Right lobe of liver (tissue), 6 donors: ENCODE results near the gene AGO4. TPM values are rescaled to one million over a fixed set of nuclear protein-coding genes. Genes with fewer than 3 reads are reported as not detected.

Experiments
- ATAC-seq, 4 donors: fragments of 200-7000 bp; cut with Tn5 transposase; one replicate each; pipeline ENCODE4 v1.9.1; 2020; ENCODE audit warnings: mild to moderate bottlenecking in 4 of 4, moderate library complexity in 4 of 4
- DNase-seq, 3 donors: peaks; one replicate each; pipeline ENCODE4 v3.0.0-alpha.2; 2020
- H3K27ac ChIP-seq, 3 donors: fragments of 200-600 bp; one replicate each; pipeline ENCODE4 v1.8.0; 2022
- H3K27me3 ChIP-seq, 2 donors: fragments of 200-600 bp; one replicate each; pipeline ENCODE4 v1.8.0; 2022
- H3K36me3 ChIP-seq, 4 donors: fragments of 200-600 bp; sonication (generic) in 1 of 4; one replicate each; pipeline versions ENCODE4 v1.5.1 to v1.8.0; 2017 to 2022; ENCODE audit warnings: control low read depth in 1 of 4
- H3K4me1 ChIP-seq, 4 donors: fragments of 200-600 bp; sonication (generic) in 1 of 4; one replicate each; pipeline versions ENCODE4 v1.5.1 to v1.8.0; 2017 to 2022; ENCODE audit warnings: control low read depth in 1 of 4
- H3K4me3 ChIP-seq, 3 donors: fragments of 200-600 bp; one replicate each; pipeline ENCODE4 v1.8.0; 2022
- H3K9me3 ChIP-seq, 4 donors: fragments of 200-600 bp; sonication (generic) in 1 of 4; one replicate each; pipeline versions ENCODE4 v1.5.1 to v1.8.0; 2017 to 2022; ENCODE audit warnings: control low read depth in 1 of 4
- POLR2A ChIP-seq: fragments of 450-650 bp; IDR thresholded peaks from one replicate; pipeline ENCODE4 v1.6.1; 2017; ENCODE audit warnings: antibody characterized with exemption, mild to moderate bottlenecking
- WGBS: methylation state at CpG from one replicate; pipeline ENCODE4 v1.1.6; 2018; ENCODE audit warnings: low coverage, low lambda C conversion rate; ENCODE audit not compliant: insufficient coverage; ENCODE audit errors: missing lambda C conversion rate; 5-methylcytosine and 5-hydroxymethylcytosine counted together
- intact Hi-C, 2 donors: fragments of 100-400 bp; cut with DNase I; formaldehyde crosslinking; loops; one replicate each; pipeline versions ENCODE4 v1.11.2 to v1.14.1; 2022
- total RNA-seq, 6 experiments: library from RNA; depleted of rRNA in 2 of 6; stranded (reverse); fragments of >200 nt in 2 of 6; fragmentation: NEBNext Ultra II Directional in 3 of 6; extraction: Animal tissue kit (Norgen Biotek cat#: 25700) in 3 of 6; gene quantifications; one replicate each; pipeline versions ENCODE4 v1.1.0 to v1.2.4, GENCODE V29; 2016 to 2023
- TF ChIP-seq, protein P1 (sequence below), 4 donors: fragments of 200-600 bp in 3 of 4; fragments of 450-650 bp in 1 of 4; IDR thresholded peaks; one replicate each; pipeline versions ENCODE4 v1.5.1 to v1.8.0; 2016 to 2022; ENCODE audit warnings: antibody characterized with exemption in 4 of 4, mild to moderate bottlenecking in 2 of 4
- donor health status: DM: no; HTN: yes; CAD: no.
- donor health status: DM: no; HTN: no; CAD: no.
- donor health status: DM: no; HTN: no; CAD: no.
- donor health status: DM: no; HTN: yes; CAD: no.
- donor health status: DM: no; HTN: yes; CAD: no.

Gene AGO4
- total RNA-seq, 6 experiments from 2014 or later, result 6.5 to 10.4 (median 7.7) TPM

DNA sequence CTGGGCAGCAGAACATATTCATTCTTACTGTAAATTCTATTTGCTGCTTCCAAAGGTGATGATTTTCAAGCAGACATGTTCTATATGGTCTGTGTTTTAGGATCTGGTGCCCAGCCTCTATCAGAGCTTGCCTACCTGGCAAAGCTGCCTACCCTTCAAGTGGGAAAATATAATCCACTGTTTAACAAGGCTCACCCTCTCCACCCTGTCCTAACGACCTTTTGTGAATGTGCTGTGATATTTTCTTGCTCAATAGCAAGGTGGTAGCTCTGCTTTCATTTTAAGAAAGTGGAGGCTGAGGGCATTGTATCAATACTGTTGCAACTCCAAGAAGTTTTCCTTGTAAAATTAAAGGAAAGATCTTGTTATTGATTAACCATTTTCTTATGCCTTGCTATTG, 49.1 kb downstream of the AGO4 start:
- H3K9me3 ChIP-seq, result no peaks in the 10 kb centered on the region
- no peak overlapping the region for H3K27ac ChIP-seq
- intact Hi-C loops, result no loop called here
- WGBS, result 20% methylated on average over 1 of the region's 1 CpG
- no peak for TF ChIP-seq POLR2A
- TF ChIP-seq, protein P1, sequence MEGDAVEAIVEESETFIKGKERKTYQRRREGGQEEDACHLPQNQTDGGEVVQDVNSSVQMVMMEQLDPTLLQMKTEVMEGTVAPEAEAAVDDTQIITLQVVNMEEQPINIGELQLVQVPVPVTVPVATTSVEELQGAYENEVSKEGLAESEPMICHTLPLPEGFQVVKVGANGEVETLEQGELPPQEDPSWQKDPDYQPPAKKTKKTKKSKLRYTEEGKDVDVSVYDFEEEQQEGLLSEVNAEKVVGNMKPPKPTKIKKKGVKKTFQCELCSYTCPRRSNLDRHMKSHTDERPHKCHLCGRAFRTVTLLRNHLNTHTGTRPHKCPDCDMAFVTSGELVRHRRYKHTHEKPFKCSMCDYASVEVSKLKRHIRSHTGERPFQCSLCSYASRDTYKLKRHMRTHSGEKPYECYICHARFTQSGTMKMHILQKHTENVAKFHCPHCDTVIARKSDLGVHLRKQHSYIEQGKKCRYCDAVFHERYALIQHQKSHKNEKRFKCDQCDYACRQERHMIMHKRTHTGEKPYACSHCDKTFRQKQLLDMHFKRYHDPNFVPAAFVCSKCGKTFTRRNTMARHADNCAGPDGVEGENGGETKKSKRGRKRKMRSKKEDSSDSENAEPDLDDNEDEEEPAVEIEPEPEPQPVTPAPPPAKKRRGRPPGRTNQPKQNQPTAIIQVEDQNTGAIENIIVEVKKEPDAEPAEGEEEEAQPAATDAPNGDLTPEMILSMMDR (IDR thresholded peaks at IDR 0.05), result no peak
- peaks cover 0 to 37% (median 2%) of the 10 kb centered on the region in 4 donors for H3K36me3 ChIP-seq
- H3K4me3 ChIP-seq, result no peak overlapping the region
- no peak for ATAC-seq
- no peak for DNase-seq
- H3K4me1 ChIP-seq, result no peaks in the 10 kb centered on the region
- no peaks in the 10 kb centered on the region for H3K27me3 ChIP-seq

DNA sequence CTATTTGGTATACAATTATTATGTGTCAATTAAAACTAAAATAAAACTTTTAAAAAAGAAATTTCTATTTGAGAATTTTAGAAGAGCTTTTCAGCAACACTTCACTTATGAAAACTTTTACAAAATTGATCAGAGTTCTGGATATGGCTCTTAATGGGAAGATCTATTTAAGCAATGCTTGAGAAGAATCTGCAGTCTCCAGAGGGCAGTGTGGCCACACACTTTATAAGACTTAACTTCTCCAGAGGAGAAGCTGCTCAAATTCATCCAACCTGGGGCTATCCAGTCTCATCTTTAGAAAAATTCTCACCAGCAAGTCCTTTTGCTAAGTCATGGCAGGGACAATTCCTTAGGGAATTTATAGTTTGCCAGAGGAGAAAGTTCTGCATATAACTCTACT, 50.0 kb downstream of the AGO4 start:
- peak in 2 of 4 donors; percentile 29 to 51 for ATAC-seq
- DNase-seq, result no peak
- Histone ChIP-seq H3K27me3 (no peaks in the 10 kb centered on the region), H3K4me3 (no peak overlapping the region), H3K27ac (no peak overlapping the region), H3K9me3 (no peaks in the 10 kb centered on the region), H3K36me3 (peaks cover 0 to 31% (median 2%) of the 10 kb centered on the region in 4 donors), H3K4me1 (no peaks in the 10 kb centered on the region)
- intact Hi-C loops, result no loop called here
- no peak for TF ChIP-seq POLR2A
- TF ChIP-seq, protein P1 (IDR thresholded peaks at IDR 0.05), result peak in 3 of 4 donors; percentile 9 to 31 (median 18)

DNA sequence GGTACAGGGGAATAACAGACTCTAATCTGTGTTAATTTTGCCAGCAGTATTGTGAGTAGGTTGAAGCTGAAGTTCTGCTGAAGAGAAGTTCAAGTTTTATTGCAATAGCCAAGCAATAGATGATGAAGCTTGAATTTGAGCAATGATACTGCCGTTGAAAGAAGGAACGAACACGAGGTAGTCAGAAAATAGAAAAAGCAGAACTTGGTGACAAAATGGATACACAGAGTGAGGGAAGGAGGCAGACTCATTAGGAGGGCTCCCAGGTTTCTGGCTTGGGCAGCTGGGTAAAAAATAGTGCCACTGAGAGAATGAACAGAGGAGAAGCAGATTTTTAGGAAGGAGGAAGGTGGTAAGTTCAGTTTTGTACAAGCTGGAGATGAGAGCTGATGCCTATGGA, 52.9 kb downstream of the AGO4 start:
- no peak for DNase-seq
- Histone ChIP-seq H3K4me1 (no peaks in the 10 kb centered on the region), H3K4me3 (no peak overlapping the region), H3K27ac (no peak overlapping the region), H3K9me3 (no peaks in the 10 kb centered on the region), H3K36me3 (peaks cover 0 to 6% (median 0%) of the 10 kb centered on the region in 4 donors), H3K27me3 (no peaks in the 10 kb centered on the region)
- ATAC-seq, result no peak
- intact Hi-C loops, result no loop called here
- TF ChIP-seq, protein P1 (IDR thresholded peaks at IDR 0.05), result no peak
- no peak for TF ChIP-seq POLR2A
- WGBS, result 60% methylated on average over 3 of the region's 3 CpGs

DNA sequence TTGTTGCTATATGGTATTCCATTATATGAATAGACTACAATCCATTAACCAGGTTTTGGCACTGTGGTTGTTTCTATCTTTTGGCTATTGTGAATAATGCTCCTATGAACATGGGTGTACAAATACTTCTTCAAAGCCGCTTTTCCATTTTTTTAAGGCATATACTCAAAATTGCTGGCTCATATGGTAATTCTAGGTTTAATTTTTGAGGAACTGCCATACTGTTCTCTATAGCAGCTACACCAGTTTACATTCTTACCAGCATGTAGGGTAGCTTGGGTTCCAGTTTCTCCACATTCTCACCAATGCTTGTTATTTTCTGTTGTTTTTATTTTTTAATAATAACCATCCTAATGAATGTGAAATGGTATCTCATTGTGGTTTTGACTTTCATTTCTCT, 55.3 kb downstream of the AGO4 start:
- no peak for ATAC-seq
- WGBS, result 89% methylated on average over 1 of the region's 1 CpG

More for the DNA sequence above, 55.3 kb downstream of the AGO4 start:
- Histone ChIP-seq H3K36me3 (no peaks in the 10 kb centered on the region), H3K4me1 (no peaks in the 10 kb centered on the region), H3K9me3 (no peaks in the 10 kb centered on the region), H3K27me3 (no peaks in the 10 kb centered on the region), H3K27ac (no peak overlapping the region), H3K4me3 (no peak overlapping the region)
- DNase-seq, result no peak
- intact Hi-C loops, result no loop called here
- TF ChIP-seq, protein P1 (IDR thresholded peaks at IDR 0.05), result no peak
